H1 (cell line): ENCODE measurements around the gene CAPN10. TPM values are rescaled to one million over a fixed set of nuclear protein-coding genes. Genes with fewer than 3 reads are reported as not detected.
A peak's percentile ranks its signal among the peaks of the same experiment; 100 is the strongest.

Experiments used
- BACH1 ChIP-seq: IDR thresholded peaks from 2 replicates; pipeline ENCODE4 v1.6.1; 2012; ENCODE audit warnings: low read length, improper control_type of control experiment
- CEBPB ChIP-seq: IDR thresholded peaks from 2 replicates; pipeline ENCODE4 v1.6.1; 2012; ENCODE audit warnings: low read depth, low read length
- GABPA ChIP-seq: IDR thresholded peaks from 2 replicates; pipeline ENCODE4 v1.6.1; 2011; ENCODE audit warnings: mild to moderate bottlenecking, low read length, moderate library complexity, borderline replicate concordance; ENCODE audit not compliant: insufficient read depth
- JUN ChIP-seq: IDR thresholded peaks from 2 replicates; pipeline ENCODE4 v1.6.1; 2011; ENCODE audit warnings: low read depth, mild to moderate bottlenecking, improper control_type of control experiment, low read length
- JUND ChIP-seq: IDR thresholded peaks from 2 replicates; pipeline ENCODE4 v1.6.1; 2011; ENCODE audit warnings: mild to moderate bottlenecking, improper control_type of control experiment, low read length
- NANOG ChIP-seq: IDR thresholded peaks from 2 replicates; pipeline ENCODE4 v1.6.1; 2011; ENCODE audit warnings: low read length, low read depth, mild to moderate bottlenecking, inconsistent platforms; ENCODE audit not compliant: insufficient read depth, poor library complexity, severe bottlenecking
- RNF2 ChIP-seq: fragments of 200-900, 300-1000 bp; sonication (generic); IDR thresholded peaks from 2 replicates; pipeline ENCODE4 v1.7.1; 2016; ENCODE audit warnings: borderline replicate concordance, low read depth, mild to moderate bottlenecking, antibody characterized with exemption, low read length; ENCODE audit not compliant: poor library complexity, severe bottlenecking; ENCODE audit errors: missing control alignments
- SIN3A ChIP-seq, 2 experiments: IDR thresholded peaks in 1 of 2; conservative IDR thresholded peaks in 1 of 2; 2 replicates each; pipeline ENCODE4 v1.6.1; 2011 to 2012; ENCODE audit warnings: low read length in 2 of 2, improper control_type of control experiment in 1 of 2, low read depth in 1 of 2, mild to moderate bottlenecking in 1 of 2
- SIX5 ChIP-seq: IDR thresholded peaks from 2 replicates; pipeline ENCODE4 v1.6.1; 2011; ENCODE audit warnings: mild to moderate bottlenecking, low read depth, low read length
- SP1 ChIP-seq: IDR thresholded peaks from 2 replicates; pipeline ENCODE4 v1.6.1; 2011; ENCODE audit warnings: low read depth, low read length
- SP4 ChIP-seq: IDR thresholded peaks from 2 replicates; pipeline ENCODE4 v1.6.1; 2012; ENCODE audit warnings: low read length, inconsistent platforms
- TAF7 ChIP-seq: optimal IDR thresholded peaks from 2 replicates; pipeline ENCODE3; 2011; ENCODE audit warnings: low read depth, mild to moderate bottlenecking, inconsistent platforms, low read length, moderate library complexity, borderline replicate concordance
- TCF12 ChIP-seq: IDR thresholded peaks from 2 replicates; pipeline ENCODE4 v1.6.1; 2011; ENCODE audit warnings: low read depth, mild to moderate bottlenecking, low read length
- polyA plus RNA-seq, 7 experiments: library from polyadenylated mRNA; depleted of rRNA in 3 of 7; stranded (reverse) in 5 of 7; unstranded in 2 of 7; fragments of >200 nt in 5 of 7; fragments of 200-250 nt in 2 of 7; gene quantifications; 1 replicate in 5 of 7; 2 replicates in 1 of 7; 4 replicates in 1 of 7; pipeline versions ENCODE4 v1.2.1 to v1.2.3, GENCODE V29; 2011 to 2013; ENCODE audit warnings: missing spikeins in 2 of 7, mixed read lengths in 2 of 7
- total RNA-seq: library from RNA; stranded (reverse); fragmentation: NEBNext Ultra II Directional; extraction: Animal tissue kit (Norgen Biotek cat#: 25700); gene quantifications from 2 replicates; pipeline ENCODE4 v1.2.1, GENCODE V29; 2021
- TF ChIP-seq, protein P1 (sequence below): IDR thresholded peaks from 2 replicates; pipeline ENCODE4 v1.6.1; 2011; ENCODE audit warnings: low read length, improper control_type of control experiment

The CAPN10 gene
- total and polyA plus RNA-seq, 2 of the 8 experiments (the other 6 are each of a cell fraction or from before 2014, with no cell fraction given): 30.7 to 39.8 TPM

GRCh38 chr2:240640939-240641338, 54.4 kb downstream of the CAPN10 start (continued):
- no peak for TF ChIP-seq CEBPB
- no peak for TF ChIP-seq BACH1
- TF ChIP-seq SIX5: no peak
- TF ChIP-seq NANOG: no peak
- no peak for TF ChIP-seq SP1
- no peak for TF ChIP-seq SP4
- TF ChIP-seq TAF7: no peak
- TF ChIP-seq RNF2: no peak
- TF ChIP-seq JUN: no peak
- no peak for TF ChIP-seq JUND
- peak; percentile 81; the same call in 1 of the 2 replicates for TF ChIP-seq GABPA
- TF ChIP-seq, protein P1, sequence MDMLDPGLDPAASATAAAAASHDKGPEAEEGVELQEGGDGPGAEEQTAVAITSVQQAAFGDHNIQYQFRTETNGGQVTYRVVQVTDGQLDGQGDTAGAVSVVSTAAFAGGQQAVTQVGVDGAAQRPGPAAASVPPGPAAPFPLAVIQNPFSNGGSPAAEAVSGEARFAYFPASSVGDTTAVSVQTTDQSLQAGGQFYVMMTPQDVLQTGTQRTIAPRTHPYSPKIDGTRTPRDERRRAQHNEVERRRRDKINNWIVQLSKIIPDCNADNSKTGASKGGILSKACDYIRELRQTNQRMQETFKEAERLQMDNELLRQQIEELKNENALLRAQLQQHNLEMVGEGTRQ: no peak
- no peak for TF ChIP-seq SIN3A (conservative IDR thresholded peaks at IDR 0.05 in 1 of 2, IDR thresholded peaks at IDR 0.05 in 1 of 2; ENCODE audit: low read depth in 1 of 2, low read length in 2 of 2)
- TF ChIP-seq TCF12: no peak
